ES-I3 (cell line): ENCODE data around the gene OR4C3.
"Not testable (repeated sequence)": the region's sequence is repeated elsewhere in the genome, so short reads cannot be mapped to it uniquely, and the experiment has no call there.

ENCODE experiments used
- H3K36me3 ChIP-seq: 2 replicates; pipeline ENCODE4 v1.6.1; 2013; ENCODE audit warnings: mild to moderate bottlenecking, low read length, control low read depth, moderate library complexity; ENCODE audit not compliant: insufficient read depth
- H3K4me1 ChIP-seq: 2 replicates; pipeline ENCODE4 v1.6.1; 2013; ENCODE audit warnings: mild to moderate bottlenecking, control low read depth, low read length; ENCODE audit not compliant: insufficient read depth
- H3K9ac ChIP-seq: 2 replicates; pipeline ENCODE4 v1.6.1; 2013; ENCODE audit warnings: low read depth, mild to moderate bottlenecking, low read length, moderate library complexity
- H3K9me3 ChIP-seq: 2 replicates; pipeline ENCODE4 v1.6.1; 2013; ENCODE audit warnings: mild to moderate bottlenecking, low read length, moderate library complexity; ENCODE audit not compliant: control insufficient read depth, insufficient read depth

OR4C3 gene

GRCh38 chr11:48324620-48325019 is at the start of gene OR4C3:
OR4C3 (plus strand) TSS chr11:48324920; CDS start chr11:48325022, 102 bp downstream.
- H3K9ac ChIP-seq, H3K36me3 ChIP-seq, H3K9me3 ChIP-seq, H3K4me1 ChIP-seq: not testable (repeated sequence)

GRCh38 chr11:48305923-48306322 is 18.8 kb upstream of the OR4C3 start, which contains the start of gene OR4S1:
OR4S1 (plus strand) TSS chr11:48306223; CDS start chr11:48306223, 0 bp downstream.
- Histone ChIP-seq H3K9me3 (no peaks in the 10 kb centered on the region), H3K9ac (no peak within 1 kb of the TSS), H3K36me3 (no peaks in the 10 kb centered on the region)

GRCh38 chr11:48307760-48308386 is 16.8 kb upstream of the OR4C3 start:
- no peak overlapping the region for H3K9ac ChIP-seq
- H3K9me3 ChIP-seq: no peaks in the 10 kb centered on the region
- no peaks in the 10 kb centered on the region for H3K4me1 ChIP-seq
- H3K36me3 ChIP-seq: no peaks in the 10 kb centered on the region

More at GRCh38 chr11:48305923-48306322, 18.8 kb upstream of the OR4C3 start, which contains the start of gene OR4S1:
- no peaks in the 10 kb centered on the region for H3K4me1 ChIP-seq

GRCh38 chr11:48313590-48313989 is 11.1 kb upstream of the OR4C3 start:
- H3K9ac ChIP-seq, H3K36me3 ChIP-seq, H3K9me3 ChIP-seq, H3K4me1 ChIP-seq: not testable (repeated sequence)

- not testable (repeated sequence) for H3K4me1 ChIP-seq, H3K9me3 ChIP-seq, H3K36me3 ChIP-seq, H3K9ac ChIP-seq
Measured at GRCh38 chr11:48319813-48320212, 4.9 kb upstream of the OR4C3 start.

- no peaks in the 10 kb centered on the region for H3K36me3 ChIP-seq
- H3K9me3 ChIP-seq: no peaks in the 10 kb centered on the region
- H3K4me1 ChIP-seq: no peaks in the 10 kb centered on the region
Measured at GRCh38 chr11:48341466-48341865, 16.7 kb downstream of the OR4C3 start.

GRCh38 chr11:48342505-48342904 is 17.8 kb downstream of the OR4C3 start:
- not testable (repeated sequence) for H3K9ac ChIP-seq, H3K9me3 ChIP-seq, H3K36me3 ChIP-seq, H3K4me1 ChIP-seq

More at GRCh38 chr11:48341466-48341865, 16.7 kb downstream of the OR4C3 start:
- H3K9ac ChIP-seq: no peak overlapping the region

GRCh38 chr11:48346286-48346685 is 21.6 kb downstream of the OR4C3 start:
- not testable (repeated sequence) for H3K36me3 ChIP-seq, H3K9me3 ChIP-seq, H3K4me1 ChIP-seq, H3K9ac ChIP-seq

- H3K9me3 ChIP-seq: no peaks in the 10 kb centered on the region
- H3K9ac ChIP-seq: no peak overlapping the region
- H3K4me1 ChIP-seq: no peaks in the 10 kb centered on the region
- no peaks in the 10 kb centered on the region for H3K36me3 ChIP-seq
Measured at GRCh38 chr11:48354013-48354412, 29.3 kb downstream of the OR4C3 start.

GRCh38 chr11:48354677-48355076 is 30.0 kb downstream of the OR4C3 start:
- Histone ChIP-seq H3K9me3 (no peaks in the 10 kb centered on the region), H3K36me3 (no peaks in the 10 kb centered on the region), H3K4me1 (no peaks in the 10 kb centered on the region), H3K9ac (no peak overlapping the region)

- not testable (repeated sequence) for H3K9ac ChIP-seq, H3K36me3 ChIP-seq, H3K4me1 ChIP-seq, H3K9me3 ChIP-seq
Measured at GRCh38 chr11:48361289-48361688, 36.6 kb downstream of the OR4C3 start.

- Histone ChIP-seq H3K4me1 (no peaks in the 10 kb centered on the region), H3K9me3 (no peaks in the 10 kb centered on the region), H3K9ac (no peak within 1 kb of the TSS), H3K36me3 (no peaks in the 10 kb centered on the region)
Measured at GRCh38 chr11:48366365-48366764, 41.6 kb downstream of the OR4C3 start, which contains the start of gene OR4C5. OR4C5 (minus strand) TSS chr11:48366465; CDS start chr11:48366465, 0 bp downstream.
